ENCODE results near the gene MYO6.
"Not testable (repeated sequence)": the region's sequence is repeated elsewhere in the genome, so short reads cannot be mapped to it uniquely, and the experiment has no call there.

MYO6 gene

DNA sequence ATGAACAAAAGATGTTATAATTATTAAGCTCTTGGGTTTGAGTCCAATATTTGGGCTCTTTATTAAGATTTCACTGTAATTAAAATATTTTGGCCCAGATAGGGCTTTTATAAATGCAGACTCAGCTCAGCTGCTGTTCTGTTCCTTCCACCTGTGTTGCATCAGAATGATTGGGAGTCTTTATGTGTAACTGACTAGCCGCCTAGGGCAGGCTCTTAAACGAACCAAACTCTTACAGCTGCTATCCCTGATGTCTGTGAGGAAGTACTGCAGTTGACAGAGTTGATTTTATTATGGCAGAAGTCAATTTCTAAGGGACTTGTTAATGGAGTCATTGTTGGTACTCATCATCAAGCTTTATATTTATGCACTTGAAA lies 144.7 kb downstream of the MYO6 start:
- DNase-seq: no peak

DNA sequence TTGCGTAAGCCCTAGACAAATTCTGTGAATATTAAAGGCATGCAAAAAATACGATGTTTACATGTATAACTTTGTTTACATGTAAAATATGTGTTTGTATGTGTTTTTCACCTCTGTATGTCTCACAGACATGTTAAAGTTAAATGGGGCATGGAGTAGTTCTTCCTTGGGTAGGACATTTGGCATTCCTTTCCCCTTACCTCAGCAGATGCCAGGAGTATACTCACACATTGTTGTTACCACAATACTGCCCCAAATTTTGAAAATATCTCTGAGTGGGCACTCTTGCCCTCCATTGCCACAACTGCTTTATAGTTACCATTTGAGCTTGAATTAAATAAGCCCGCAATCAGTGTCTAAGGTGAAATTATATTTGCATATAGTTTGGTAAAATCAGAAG lies 147.5 kb downstream of the MYO6 start:
- DNase-seq: no peak

DNA sequence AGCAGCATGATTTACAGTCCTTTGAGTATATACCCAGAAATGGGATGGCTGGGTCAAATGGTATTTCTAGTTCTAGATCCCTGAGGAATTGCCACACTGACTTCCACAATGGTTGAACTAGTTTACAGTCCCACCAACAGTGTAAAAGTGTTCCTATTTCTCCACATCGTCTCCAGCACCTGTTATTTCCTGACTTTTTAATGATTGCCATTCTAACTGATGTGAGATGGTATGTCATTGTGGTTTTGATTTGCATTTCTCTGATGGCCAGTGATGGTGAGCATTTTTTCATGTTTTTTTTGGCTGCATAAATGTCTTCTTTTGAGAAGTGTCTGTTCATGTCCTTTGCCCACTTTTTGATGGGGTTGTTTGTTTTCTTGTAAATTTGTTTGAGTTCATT lies 151.2 kb downstream of the MYO6 start:
- DNase-seq: not testable (repeated sequence)

DNA sequence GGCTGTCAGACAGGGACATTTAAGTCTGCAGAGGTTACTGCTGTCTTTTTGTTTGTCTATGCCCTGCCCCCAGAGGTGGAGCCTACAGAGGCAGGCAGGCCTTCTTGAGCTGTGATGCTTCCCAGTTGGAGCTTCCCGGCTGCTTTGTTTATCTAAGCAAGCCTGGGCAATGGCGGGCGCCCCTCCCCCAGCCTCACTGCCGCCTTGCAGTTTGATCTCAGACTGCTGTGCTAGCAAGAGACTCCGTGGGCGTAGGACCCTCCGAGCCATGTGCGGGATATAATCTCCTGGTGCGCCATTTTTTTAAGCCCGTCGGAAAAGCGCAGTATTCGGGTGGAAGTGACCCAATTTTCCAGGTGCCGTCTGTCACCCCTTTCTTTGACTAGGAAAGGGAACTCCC lies 156.1 kb downstream of the MYO6 start:
- not testable (repeated sequence) for DNase-seq

DNA sequence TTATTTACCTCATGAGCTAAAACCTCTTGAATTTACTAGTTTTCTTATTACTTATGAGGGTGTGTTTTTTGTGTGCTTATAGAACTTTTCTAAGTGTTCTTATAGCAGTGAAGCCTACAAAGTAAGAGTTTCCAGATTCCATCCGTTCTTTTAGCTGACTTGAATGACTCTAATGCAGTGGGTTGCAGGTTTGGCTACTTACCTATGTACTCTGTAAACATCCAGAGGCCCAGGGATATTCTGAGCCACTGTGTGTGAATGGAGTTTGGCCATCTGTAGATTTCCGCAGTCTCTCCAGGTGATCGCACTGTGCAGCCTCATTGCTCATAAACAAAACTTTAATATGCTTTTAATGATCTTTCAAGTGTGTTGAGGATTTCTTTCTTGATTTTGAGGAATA lies 157.8 kb downstream of the MYO6 start:
- DNase-seq: no peak

DNA sequence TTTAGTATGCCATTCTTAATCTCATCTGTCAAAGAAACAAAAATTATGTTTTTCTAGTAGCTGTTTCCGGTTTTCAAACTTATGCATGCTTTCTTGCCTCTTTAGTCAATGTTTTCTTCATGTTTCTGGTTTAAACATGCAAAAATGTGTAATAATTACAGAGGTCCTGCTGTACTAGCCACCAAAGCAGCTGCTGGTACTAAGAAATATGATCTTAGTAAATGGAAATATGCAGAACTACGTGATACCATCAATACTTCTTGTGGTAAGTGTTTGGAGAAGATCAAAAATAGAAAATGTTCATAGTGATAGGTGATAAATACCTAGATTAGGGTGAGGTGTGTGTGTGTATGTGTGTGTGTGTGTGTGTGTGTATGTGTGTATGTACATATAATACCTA lies 158.4 kb downstream of the MYO6 start:
- DNase-seq: no peak

DNA sequence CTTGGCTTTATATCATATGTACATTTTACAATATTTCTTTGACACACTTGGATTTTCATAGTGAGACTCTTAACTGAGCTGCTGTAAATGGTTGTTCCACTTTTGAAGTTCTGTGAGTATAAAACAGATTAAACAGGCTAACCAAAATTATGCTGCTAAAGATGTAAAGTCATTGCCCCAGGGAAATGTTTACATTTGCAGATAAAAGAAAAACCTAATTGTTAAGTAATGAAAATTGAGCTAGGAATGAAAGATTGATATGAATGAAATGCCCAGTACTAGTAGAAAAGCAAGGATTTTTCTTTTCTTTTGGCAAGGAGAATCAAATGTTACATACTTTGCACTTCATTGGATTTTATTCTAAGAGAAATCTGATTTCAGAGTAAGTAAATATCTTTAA lies 164.0 kb downstream of the MYO6 start:
- DNase-seq: no peak

DNA sequence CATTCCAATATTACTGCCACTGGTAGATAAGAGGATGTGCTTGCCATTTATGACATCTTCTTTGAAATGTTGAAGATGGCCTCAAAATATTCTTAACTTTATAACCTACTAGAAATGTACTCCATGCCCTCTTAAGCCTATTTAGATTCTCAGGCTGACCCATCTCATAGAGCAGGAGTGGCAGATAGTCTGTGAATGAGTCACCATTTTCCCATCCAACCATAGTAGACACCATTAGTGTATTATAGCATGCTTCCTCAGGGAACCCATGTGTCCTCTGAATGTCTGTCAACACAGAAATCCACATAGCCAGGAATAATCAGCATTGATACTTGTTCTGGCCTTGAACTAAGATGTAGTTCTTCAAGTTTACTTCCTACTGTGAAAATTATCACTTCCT lies 173.2 kb downstream of the MYO6 start:
- no peak for DNase-seq

DNA sequence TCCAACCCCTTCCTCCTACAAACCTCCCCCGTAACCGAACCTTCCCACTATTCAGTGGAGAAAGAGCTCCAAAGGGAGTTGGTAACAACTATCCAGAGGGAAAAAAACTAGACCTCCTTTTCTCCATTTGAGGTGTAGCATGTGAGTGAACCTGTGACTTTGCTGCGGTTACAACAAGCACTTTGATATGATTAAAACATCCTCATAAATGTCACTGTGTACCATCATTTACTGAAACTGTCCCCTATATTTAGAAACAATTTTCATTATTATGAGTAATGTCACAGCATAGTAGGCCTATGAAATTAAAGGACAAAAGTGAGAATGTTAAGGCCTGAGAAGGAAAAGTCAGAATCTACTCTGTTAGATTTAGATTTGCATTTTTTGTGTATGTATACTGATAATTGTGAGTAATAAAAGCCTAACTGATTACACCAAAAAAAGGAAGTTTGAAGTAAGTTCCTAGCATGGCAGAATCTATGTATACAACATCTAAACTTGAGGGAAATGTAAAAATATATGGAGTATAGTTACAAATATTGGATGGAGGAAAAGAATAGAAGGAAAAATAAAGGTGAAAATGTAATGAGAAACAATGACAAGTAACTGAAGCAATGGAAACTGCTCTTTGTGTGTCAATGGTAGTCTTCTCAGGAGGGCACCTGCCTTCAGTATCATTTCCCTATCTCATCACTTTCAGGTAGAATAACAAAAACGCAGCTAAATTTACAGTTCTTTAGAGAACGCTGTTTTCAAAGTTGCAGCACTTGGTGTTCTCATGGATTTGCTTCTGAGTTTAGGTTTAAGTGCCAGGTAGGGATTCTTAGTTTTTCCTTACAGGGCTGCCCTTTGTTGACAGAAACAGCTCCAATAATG lies 177.5 kb downstream of the MYO6 start:
- DNase-seq: no peak

DNA sequence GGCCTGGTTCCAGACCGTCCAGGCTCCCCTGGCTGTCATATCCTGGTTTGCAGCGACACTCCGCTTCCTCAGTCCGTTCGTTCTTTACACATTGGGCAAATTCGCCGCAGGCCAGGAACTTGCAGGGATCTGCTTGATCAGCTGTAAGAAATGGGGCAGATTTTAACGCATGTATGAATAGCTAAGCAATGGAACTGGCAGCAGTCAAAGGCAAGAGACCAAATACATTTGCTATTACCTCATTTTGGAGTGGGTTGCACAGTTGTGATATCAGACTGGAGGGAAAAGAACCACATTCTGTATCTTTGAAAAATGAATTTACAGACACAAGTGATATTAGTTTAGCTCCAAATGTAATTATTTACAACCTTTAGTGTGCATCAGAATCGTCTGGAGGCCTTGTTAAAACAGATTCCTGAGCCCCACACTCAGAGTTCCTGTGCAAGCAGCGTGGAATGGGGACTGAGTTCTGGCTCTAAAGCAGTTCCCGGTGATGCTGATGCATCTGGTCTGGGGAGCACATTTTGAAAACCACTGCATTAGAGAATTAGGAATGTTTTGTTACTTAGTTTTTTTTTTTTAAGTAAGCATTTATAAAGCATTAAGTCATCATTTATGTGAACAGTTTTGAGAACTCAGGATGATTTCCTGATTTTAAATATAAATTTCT lies 182.1 kb downstream of the MYO6 start:
- DNase-seq: no peak

DNA sequence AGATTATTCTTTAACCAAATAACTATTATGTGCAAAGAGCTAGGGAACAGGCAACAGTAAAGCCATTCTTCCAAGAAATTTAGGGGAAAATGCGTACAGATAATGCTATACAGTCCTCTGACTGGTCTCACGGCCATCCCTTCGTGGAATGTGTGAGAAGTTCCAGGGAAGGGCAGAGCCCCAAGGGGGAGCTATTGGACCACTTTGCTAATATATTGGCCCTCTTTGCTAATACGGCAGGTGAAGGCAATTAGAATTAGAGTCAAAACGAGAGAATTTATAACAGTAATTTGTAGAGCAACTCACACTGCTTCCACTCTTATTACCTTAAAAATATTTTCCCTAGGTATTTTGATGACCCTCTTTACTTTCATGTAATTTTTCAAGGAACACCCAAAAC lies 183.0 kb downstream of the MYO6 start:
- no peak for DNase-seq

DNA sequence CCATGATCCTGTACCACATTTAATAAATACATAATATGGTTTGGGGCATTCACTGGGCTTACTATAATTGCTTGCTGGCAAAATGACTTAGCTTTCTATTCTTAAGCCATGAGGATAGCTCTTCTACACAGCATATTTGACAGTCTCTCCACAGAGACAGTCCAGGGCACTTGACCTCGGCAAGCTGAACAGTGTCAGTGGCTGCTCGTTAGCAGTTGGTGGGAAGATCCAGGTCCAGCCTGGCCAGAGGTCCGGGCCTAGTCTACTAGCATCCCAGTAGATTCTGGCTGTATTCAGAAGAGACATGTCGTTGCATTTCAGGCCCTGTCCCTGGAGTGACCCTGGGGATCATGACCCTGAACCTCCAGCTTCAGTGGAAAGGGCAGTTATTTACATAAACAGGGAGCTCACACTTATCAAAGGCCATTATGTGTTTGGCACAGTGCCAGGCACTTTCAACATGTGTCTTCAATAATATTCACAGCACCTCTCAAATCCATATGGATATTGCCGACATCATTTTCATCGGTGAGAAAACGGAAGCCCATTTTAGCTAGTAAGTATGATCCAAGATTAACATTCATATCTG lies 184.4 kb downstream of the MYO6 start:
- DNase-seq: no peak

DNA sequence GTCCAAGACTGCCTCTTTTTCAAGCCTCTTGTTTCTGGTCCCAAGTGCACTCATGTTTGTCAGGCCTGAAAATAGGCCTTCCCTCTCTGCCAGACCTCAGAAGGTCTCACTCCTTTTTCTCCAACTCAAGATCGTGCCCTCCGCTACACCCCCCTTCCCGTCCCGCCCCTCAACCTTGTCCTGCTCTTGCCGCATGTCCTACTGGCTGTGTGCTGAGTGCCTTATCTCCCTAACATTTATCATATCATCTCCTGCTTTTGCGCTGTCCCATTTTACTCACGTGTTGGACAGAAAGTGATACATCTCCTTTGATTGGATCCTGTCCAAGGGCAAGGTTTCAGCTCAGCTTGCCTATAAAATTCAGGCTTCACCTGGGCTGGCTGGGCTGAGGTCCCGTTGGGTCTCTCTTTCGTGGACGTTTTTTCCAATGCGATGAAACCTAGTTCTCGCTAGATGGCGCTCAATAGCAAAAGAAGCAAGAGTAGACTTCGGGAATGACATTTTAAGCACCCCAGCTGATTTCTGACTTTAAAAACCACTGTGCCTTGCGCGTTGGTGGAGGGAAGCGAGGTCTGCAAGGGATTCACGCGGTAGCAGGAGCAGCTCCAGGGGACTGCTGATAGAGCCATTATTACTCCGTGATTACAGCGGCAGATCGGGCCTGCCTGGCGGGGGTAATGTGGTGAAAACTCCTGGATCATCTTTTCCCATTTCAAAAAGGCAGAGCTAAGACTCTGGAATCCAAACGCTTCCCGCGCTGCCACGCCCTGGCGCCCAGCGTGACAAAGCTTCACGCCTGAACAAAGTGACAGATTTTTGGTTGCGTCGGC lies 185.8 kb downstream of the MYO6 start:
- no peak for DNase-seq

DNA sequence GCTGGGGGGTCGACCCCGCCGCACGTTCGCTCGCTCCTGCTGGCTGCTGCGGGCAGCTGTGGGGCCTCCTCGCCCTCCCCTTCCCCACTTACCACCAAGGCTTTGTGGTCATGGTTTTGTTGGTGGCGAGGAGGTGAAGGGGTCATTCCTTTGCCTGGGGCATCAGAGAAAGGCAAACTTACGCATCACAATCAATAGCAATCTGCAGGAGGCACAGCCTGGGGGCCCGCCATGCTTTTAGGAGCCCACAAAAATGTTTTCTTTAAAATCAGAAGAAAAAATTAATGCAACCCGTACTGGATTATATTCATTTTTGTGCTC lies 186.4 kb downstream of the MYO6 start:
- DNase-seq: no peak

DNA sequence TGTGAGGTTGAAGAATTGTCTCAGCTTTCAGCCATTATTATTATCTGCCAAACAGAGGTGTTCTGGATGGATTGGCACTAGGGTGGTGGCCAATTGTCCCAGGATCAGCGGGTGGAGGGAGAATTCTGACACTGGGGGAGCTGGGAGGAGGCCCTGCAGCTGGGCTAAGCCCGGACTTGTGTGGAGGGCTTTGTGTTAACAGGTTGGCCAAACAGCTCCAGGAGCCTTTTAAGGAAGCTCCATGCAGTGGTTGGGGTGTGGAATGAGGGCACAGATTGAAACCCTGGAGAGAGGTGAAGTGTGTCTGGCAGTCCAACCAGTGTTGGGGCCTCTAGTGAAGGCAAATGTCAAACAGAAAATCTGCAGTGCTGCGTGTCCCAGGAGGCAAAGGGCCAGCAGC lies 187.6 kb downstream of the MYO6 start:
- DNase-seq: no peak

DNA sequence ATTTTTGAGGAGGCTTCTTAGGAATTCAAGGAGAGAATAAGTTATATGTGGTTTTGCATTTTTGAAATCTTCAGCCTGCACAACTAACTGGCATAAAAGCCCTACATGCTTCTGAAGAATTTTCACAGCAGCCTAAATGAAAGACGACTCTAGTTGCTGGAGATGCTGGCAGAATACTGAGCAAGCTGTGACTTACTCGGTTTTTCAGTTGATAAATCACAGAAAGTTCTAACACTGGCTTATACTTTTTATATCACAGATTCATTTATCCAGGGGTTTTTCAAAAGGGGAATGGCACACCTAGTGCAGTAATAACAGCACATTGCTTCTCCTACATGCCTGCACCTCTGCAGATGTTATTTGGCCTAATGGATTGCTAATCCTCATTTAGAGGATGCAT lies 188.8 kb downstream of the MYO6 start:
- no peak for DNase-seq

DNA sequence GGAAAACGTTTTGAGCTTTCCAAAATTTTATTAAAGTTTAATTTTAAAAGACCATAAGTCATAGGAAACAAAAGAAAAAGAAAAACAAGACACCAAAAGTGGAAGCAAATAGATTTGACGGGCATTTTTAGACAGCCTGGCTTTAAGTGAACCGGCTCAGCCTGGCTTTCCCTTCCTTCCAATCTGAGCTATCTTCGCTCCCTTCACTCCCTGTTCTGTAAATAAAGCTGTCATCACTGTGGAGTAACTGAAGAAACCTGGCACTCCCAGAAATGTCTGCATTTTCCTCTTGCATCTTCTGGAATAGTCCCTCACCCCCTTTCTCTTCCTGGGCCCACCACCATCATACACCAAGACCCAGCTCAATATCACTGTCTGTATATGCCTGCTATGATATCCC lies 191.5 kb downstream of the MYO6 start:
- no peak for DNase-seq

DNA sequence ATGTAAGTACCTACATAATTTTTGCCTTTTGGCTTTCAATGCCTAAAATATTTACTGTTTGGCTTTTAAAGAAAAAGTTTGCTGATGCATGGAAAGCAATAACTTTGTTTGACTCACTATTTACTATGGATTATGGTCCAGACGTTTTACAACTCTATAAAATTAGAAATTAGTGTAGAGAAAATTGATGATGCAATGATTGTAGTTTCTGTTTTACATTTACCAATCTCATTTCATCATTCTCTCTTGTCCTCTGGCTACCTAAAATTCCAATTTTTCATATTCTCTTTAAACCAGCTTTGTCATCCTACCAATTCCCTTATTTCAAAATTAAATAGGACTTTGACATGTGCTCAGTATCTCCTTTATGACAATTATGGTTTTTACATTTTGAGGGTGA lies 192.5 kb downstream of the MYO6 start:
- DNase-seq: no peak

DNA sequence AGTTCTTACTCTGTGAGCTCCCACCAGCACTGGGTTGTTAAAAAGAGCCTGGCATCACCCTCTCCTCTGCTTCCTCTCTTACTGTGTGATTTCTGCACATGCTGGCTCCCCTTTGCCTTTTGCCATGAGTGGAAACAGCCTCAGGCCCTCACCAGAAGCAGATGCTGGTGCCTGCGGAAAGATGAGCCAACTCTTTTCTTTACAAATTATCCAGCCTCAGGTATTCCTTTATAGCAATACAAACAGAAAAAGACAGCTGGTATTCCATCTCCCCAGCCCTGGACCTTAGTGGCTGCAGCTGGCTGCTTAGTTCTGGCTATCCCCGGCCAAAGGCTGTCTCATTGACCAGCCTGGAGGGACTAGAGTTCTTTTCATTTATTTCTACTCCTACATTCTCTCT lies 194.3 kb downstream of the MYO6 start:
- no peak for DNase-seq

DNA sequence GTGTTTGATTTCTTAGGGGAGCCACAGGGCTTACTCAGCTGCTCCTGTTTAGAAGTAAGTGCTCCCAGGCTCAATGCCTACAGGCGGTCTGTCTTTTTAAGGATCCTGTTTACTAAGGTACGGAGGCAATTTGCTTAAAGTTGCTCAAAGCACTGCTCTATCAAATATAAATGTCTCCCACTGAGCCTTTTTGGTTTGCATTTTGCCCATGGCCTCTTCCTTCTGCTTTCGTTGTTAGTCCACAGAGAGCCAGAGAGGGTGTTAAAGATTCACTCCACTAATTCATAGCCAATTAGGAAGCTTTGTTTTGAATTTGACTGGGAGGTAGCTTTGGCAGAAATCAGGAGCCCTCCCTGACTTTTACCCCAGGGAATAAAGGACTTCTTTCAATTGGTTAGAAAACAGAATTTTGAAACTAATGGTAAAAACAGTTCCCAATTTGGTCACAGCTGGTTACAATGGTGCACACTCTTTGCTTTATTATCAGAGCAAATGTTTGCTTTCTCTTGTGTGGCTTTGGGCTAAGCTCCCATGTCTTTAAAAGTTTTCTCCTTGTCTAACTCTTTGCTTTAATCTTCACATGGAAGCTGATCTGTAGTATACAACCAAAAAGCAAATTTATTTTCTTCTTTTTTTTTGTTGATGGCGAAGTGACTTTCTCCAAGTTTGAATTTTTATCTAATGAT lies 197.2 kb downstream of the MYO6 start:
- DNase-seq: no peak

DNA sequence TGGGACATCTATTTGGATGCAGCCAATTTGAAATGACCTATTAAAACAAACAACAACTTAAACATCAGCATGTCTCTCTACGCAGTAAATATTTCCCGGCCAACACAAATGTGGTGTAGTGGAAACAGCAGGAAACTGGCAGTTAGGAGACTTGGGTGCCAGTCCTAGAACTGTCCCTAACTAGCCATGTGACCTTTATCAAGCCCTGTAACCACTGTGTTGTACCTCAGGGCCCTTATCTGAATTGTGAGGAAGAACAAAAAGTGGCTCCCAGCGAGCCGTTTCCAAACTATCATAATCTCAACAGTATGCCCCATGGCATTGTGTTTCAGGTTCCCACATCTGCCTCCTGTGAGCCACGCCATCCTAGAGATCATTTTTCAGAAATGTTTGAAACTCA lies 198.9 kb downstream of the MYO6 start:
- no peak for DNase-seq

DNA sequence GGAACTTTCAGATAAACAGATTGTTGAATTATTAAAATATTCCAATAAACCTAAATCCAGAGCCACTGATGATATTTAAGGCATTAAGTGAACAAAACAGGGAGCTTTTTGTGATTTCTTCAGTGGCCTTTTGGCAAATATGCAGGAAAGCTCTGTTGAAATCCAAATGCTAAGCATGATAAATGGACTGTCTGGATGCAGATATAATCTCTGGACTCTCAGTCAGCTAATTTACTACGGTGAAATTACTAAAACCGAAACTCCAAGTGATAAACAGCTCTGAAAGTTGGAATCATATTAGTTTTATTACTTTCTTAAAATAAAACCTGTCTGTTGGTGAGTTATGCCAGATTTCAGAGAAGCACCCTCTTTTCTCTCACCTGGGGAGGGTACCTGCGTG lies 203.1 kb downstream of the MYO6 start:
- DNase-seq: no peak

DNA sequence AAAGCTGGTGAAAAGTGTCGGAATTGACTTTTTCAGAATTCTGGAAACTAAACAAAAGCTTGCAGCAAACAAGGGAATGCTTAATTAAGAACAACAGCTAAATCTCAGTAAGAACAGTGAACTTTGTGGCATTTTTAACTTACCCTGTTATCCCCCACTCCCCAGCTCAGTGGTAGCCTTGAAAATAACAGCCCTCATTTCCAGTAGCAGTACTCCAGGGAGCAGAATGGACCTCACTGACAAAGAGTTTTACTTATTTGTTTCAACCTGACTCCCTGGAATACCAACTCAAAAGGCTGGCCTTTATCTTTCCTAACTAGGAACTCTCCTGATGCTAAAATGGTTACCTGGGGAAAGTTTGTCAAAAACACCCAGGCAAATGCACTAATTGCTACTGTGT lies 214.5 kb downstream of the MYO6 start:
- DNase-seq: no peak
